NB4 (cell line): ENCODE data around the gene TRIML1.

Experiments
- DNase-seq: peaks from one replicate; pipeline ENCODE4 v3.0.0; 2010; ENCODE audit warnings: low read depth
- H3K4me3 ChIP-seq: one replicate; pipeline ENCODE4 v1.5.1; 2011; ENCODE audit warnings: mild to moderate bottlenecking, low read depth, low read length, moderate library complexity
- MYC ChIP-seq: IDR thresholded peaks from 2 replicates; pipeline ENCODE4 v1.6.1; 2011; ENCODE audit warnings: low read depth, low read length
- POLR2A ChIP-seq: IDR thresholded peaks from 2 replicates; pipeline ENCODE4 v1.6.1; 2011; ENCODE audit warnings: mild to moderate bottlenecking; ENCODE audit not compliant: insufficient read length; ENCODE audit errors: extremely low read depth
- TF ChIP-seq, protein P1 (sequence below): IDR thresholded peaks from one replicate; pipeline ENCODE4 v1.5.1; 2012; ENCODE audit warnings: low read depth, low read length
- TF ChIP-seq, protein P2 (sequence below): IDR thresholded peaks from 2 replicates; pipeline ENCODE4 v1.6.1; 2011; ENCODE audit warnings: low read depth, low read length

TRIML1 gene

DNA sequence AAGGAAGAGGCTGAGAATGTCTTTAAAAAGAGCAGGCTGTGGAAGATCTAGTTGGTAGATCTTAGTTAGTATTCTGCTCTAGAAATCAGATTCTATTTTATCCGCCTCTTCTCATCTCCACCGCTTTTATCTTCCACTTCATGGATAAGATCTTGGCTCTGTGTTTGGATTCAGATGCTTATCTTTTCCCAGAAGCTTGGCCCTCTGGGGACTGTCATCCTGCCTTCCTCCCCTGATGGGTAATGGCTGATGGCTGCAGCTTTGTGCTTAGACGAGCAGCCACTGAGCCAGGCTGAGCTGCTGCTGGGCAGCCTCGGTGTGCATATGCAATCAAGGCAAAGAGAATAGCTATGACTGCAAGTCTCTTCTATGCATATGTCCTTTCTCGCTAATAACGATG lies 23.5 kb downstream of the TRIML1 start:
- H3K4me3 ChIP-seq, result no peak overlapping the region
- TF ChIP-seq, protein P1, sequence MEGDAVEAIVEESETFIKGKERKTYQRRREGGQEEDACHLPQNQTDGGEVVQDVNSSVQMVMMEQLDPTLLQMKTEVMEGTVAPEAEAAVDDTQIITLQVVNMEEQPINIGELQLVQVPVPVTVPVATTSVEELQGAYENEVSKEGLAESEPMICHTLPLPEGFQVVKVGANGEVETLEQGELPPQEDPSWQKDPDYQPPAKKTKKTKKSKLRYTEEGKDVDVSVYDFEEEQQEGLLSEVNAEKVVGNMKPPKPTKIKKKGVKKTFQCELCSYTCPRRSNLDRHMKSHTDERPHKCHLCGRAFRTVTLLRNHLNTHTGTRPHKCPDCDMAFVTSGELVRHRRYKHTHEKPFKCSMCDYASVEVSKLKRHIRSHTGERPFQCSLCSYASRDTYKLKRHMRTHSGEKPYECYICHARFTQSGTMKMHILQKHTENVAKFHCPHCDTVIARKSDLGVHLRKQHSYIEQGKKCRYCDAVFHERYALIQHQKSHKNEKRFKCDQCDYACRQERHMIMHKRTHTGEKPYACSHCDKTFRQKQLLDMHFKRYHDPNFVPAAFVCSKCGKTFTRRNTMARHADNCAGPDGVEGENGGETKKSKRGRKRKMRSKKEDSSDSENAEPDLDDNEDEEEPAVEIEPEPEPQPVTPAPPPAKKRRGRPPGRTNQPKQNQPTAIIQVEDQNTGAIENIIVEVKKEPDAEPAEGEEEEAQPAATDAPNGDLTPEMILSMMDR, result no peak
- TF ChIP-seq, protein P2, sequence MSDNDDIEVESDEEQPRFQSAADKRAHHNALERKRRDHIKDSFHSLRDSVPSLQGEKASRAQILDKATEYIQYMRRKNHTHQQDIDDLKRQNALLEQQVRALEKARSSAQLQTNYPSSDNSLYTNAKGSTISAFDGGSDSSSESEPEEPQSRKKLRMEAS, result no peak
- TF ChIP-seq MYC, result no peak
- no peak for TF ChIP-seq POLR2A
- no peak for DNase-seq

DNA sequence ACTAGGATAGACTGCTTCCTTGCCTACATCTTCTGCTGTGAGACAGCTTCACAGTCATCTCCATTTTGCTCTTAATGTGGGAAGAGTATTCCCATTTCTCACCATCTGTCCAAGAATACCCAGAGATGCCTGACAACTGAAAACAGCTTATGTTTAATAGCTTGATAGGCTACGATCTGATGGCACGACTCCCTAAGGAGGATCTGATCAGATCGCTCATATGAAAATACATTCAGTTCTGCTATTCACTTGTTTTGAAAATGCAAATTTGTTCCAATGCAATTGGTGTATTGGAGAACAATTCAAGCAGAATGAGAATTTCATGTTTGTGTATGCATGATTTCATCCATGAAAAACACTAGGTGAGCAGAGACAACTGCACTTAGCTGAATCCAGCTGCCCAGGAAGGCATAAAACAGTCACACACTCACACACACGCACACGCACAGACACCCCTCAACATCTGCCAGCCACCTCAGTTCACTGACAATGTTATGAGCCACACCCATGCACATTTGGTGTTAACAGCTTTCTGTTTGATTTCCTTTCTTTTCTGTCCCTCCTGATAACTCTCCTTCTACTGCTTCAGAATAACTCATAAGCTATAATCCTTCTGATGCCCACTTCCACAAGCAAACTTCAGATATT lies 29.6 kb downstream of the TRIML1 start:
- no peak overlapping the region for H3K4me3 ChIP-seq
- no peak for DNase-seq
- TF ChIP-seq POLR2A (no peak), MYC (no peak)
- TF ChIP-seq, protein P1, result no peak
- TF ChIP-seq, protein P2, result no peak

DNA sequence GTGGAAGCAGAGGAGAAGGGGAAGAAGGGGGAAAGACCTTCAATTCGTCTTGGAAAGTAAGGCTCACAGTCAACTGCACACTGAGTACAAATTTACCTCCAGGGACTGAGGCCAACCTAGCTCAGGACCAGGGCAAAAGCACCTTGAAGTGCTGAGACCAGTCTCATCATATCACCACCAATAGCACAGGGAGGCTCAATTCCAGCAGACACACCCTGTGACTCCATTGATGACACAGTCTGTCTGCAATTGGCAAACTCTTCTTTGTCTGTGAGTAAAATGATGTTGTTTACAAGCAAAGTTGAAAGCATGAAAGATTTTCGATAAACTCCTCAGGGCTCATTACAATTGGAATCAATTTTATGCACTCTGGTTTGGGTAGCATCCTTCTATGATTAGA lies 32.3 kb downstream of the TRIML1 start:
- TF ChIP-seq, protein P1, result no peak
- TF ChIP-seq, protein P2, result no peak
- TF ChIP-seq MYC (no peak), POLR2A (no peak)
- H3K4me3 ChIP-seq, result no peak overlapping the region
- DNase-seq, result no peak

DNA sequence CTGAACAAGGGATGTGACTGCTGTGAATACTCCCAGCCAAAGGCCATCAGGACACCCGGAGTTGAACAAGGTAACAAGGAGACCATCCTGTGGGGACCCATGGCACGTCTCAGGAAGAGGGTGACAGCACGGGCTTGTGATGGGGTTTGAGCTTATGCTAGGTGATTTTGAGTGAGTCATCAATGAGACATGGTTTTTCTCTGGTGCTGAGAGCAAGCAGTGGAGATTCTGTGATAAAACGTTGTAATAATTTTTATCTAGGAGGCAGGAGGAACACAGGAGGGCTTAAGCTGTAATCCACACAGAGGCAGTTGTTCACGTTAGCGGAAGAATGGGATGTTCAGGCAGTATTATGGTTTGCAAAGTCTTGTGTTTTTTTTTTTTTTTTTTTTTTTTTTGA lies 36.0 kb downstream of the TRIML1 start:
- TF ChIP-seq, protein P2, result no peak
- TF ChIP-seq POLR2A, result no peak
- TF ChIP-seq, protein P1, result no peak
- TF ChIP-seq MYC, result no peak
- DNase-seq, result no peak
- no peak overlapping the region for H3K4me3 ChIP-seq

DNA sequence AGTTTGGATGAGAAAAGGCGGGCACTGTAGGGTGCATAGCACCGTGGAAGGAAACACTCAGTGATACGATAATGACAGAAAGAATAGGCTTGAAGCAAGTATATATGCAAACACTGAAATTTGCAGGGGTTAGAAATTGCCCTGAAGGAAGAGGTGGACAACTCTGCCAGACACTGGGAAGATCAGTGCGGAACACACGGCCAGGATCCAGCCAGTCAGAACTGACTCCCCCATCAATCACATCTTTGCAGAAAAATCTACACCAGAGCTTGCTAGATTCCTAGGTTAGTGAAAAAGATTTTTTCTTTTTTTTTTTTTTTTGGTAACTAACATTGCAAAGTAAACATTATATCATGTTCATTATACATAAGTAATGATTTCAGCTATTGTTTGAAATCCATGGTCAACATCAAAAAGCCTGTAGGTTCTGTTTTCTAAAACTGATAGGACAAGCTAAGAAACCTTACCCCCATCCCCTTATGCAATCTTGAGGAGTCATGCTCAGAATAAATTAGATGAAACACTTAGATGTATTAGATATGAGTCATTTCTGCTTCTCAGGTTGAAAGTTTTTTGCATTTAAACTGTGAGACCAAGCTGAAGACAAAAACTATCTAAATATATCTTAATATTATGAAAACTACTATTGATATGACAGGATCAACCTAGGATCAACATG lies 38.9 kb downstream of the TRIML1 start:
- no peak overlapping the region for H3K4me3 ChIP-seq
- no peak for DNase-seq
- no peak for TF ChIP-seq MYC
- TF ChIP-seq POLR2A, result no peak
- TF ChIP-seq, protein P1, result no peak
- TF ChIP-seq, protein P2, result no peak
